SK-N-SH (cell line): Measurements from ENCODE around the gene SLC25A42. TPM values are rescaled to one million over a fixed set of nuclear protein-coding genes. Genes with fewer than 3 reads are reported as not detected.
A peak's percentile ranks its signal among the peaks of the same experiment; 100 is the strongest.

Experiments
- CTCF ChIA-PET: fragments of 300-600, 350-600 bp; formaldehyde crosslinking; extraction: SDS; loops from one replicate; lab custom pipeline; 2021; lab: Yijun Ruan, JAX
- POLR2A ChIA-PET: fragments of 350-600 bp; sonication (Branson Sonifier 250); formaldehyde crosslinking; extraction: SDS; loops from one replicate; lab custom pipeline; 2020; ENCODE audit warnings: antibody characterized with exemption, inconsistent platforms; lab: Yijun Ruan, JAX
- DNase-seq: peaks from one replicate; pipeline ENCODE4 v3.0.0; 2012
- H2AFZ ChIP-seq: fragments of 200-600 bp; sonication (generic); 2 replicates; pipeline ENCODE4 v1.8.1; 2016; ENCODE audit warnings: antibody characterized with exemption, mild to moderate bottlenecking, low read depth
- H3F3A ChIP-seq: fragments of 200-600 bp; sonication (generic); replicated peaks from 2 replicates; pipeline ENCODE3; 2016; ENCODE audit warnings: antibody characterized with exemption, mild to moderate bottlenecking; ENCODE audit not compliant: insufficient read depth
- H3K27ac ChIP-seq, 2 experiments: fragments of 200-500 bp in 1 of 2; fragments of 200-600 bp in 1 of 2; sonication (Bioruptor generic) in 1 of 2; sonication (generic), shearing (Covaris generic) in 1 of 2; 2 replicates each; pipeline versions ENCODE4 v1.5.1 to v1.6.1; 2014 to 2016; ENCODE audit warnings: low read depth in 2 of 2, inconsistent platforms in 1 of 2, low read length in 1 of 2, mild to moderate bottlenecking in 1 of 2, mixed read lengths in 1 of 2
- H3K27me3 ChIP-seq: fragments of 200-600 bp; sonication (generic), shearing (Covaris generic); 2 replicates; pipeline ENCODE4 v1.6.1; 2016; ENCODE audit warnings: mixed run types; ENCODE audit not compliant: insufficient read depth
- H3K36me3 ChIP-seq, 2 experiments: fragments of 200-500 bp in 1 of 2; fragments of 200-600 bp in 1 of 2; sonication (Bioruptor generic) in 1 of 2; sonication (generic) in 1 of 2; replicated peaks in 1 of 2; 2 replicates each; pipeline versions ENCODE3 to v1.5.1; 2014 to 2016; ENCODE audit warnings: low read length in 1 of 2, mild to moderate bottlenecking in 1 of 2; ENCODE audit not compliant: insufficient read depth in 2 of 2, control insufficient read depth in 1 of 2
- H3K4me1 ChIP-seq, 2 experiments: fragments of 200-500 bp in 1 of 2; fragments of 200-600 bp in 1 of 2; sonication (Bioruptor generic) in 1 of 2; sonication (generic), shearing (Covaris generic) in 1 of 2; 2 replicates each; pipeline versions ENCODE4 v1.5.1 to v1.6.1; 2014 to 2016; ENCODE audit warnings: low read depth in 1 of 2, low read length in 1 of 2, mixed run types in 1 of 2; ENCODE audit not compliant: insufficient read depth in 2 of 2, control insufficient read depth in 1 of 2
- H3K4me2 ChIP-seq: fragments of 200-600 bp; sonication (generic), shearing (Covaris generic); 2 replicates; pipeline ENCODE4 v1.6.1; 2017; ENCODE audit warnings: mixed run types
- H3K4me3 ChIP-seq, 2 experiments: fragments of 200-500 bp in 1 of 2; fragments of 200-600 bp in 1 of 2; sonication (Bioruptor generic) in 1 of 2; sonication (generic), shearing (Covaris generic) in 1 of 2; 2 replicates each; pipeline versions ENCODE4 v1.5.1 to v1.8.1; 2014 to 2016; ENCODE audit warnings: low read depth in 2 of 2, inconsistent platforms in 1 of 2, low read length in 1 of 2, mild to moderate bottlenecking in 1 of 2, mixed read lengths in 1 of 2, moderate library complexity in 1 of 2
- H3K79me2 ChIP-seq: fragments of 200-600 bp; sonication (generic); 2 replicates; pipeline ENCODE4 v1.8.1; 2017; ENCODE audit warnings: mild to moderate bottlenecking; ENCODE audit not compliant: insufficient read depth
- H3K9ac ChIP-seq: fragments of 200-600 bp; sonication (generic); 2 replicates; pipeline ENCODE4 v1.6.1; 2017; ENCODE audit warnings: mixed run types
- H3K9me2 ChIP-seq: fragments of 200-600 bp; sonication (generic); 2 replicates; pipeline ENCODE4 v1.6.1; 2017; ENCODE audit warnings: mixed run types
- H3K9me3 ChIP-seq: fragments of 200-600 bp; sonication (generic); 2 replicates; pipeline ENCODE4 v1.6.1; 2017; ENCODE audit warnings: mixed run types, mild to moderate bottlenecking, moderate library complexity
- H4K20me1 ChIP-seq: fragments of 200-600 bp; sonication (generic); 2 replicates; pipeline ENCODE4 v1.6.1; 2017; ENCODE audit warnings: mild to moderate bottlenecking, mixed run types; ENCODE audit not compliant: insufficient read depth
- CHD2 ChIP-seq: fragments of 150-350 bp; IDR thresholded peaks from 2 replicates; pipeline ENCODE4 v1.6.1; 2018; ENCODE audit warnings: low read length; ENCODE audit not compliant: partially characterized antibody
- CTCF ChIP-seq: fragments of 200-600 bp; sonication (generic); IDR thresholded peaks from 2 replicates; pipeline ENCODE4 v1.6.1; 2017; ENCODE audit warnings: antibody characterized with exemption, mild to moderate bottlenecking, moderate library complexity
- FOSL2 ChIP-seq: IDR thresholded peaks from 2 replicates; pipeline ENCODE4 v1.4.0; 2012; ENCODE audit warnings: low read depth, mild to moderate bottlenecking, moderate library complexity, borderline replicate concordance
- FOXJ3 ChIP-seq: sonication (generic); formaldehyde crosslinking; IDR thresholded peaks from 2 replicates; pipeline ENCODE4 v1.5.1; 2020; ENCODE audit warnings: mild to moderate bottlenecking, missing genetic modification reagents
- MAX ChIP-seq: IDR thresholded peaks from 2 replicates; pipeline ENCODE4 v1.4.0; 2012; ENCODE audit warnings: low read depth
- RXRA ChIP-seq: IDR thresholded peaks from 2 replicates; pipeline ENCODE4 v1.4.0; 2012; ENCODE audit warnings: low read depth, mild to moderate bottlenecking, borderline replicate concordance
- SMC3 ChIP-seq: IDR thresholded peaks from 2 replicates; pipeline ENCODE4 v1.6.1; 2012; ENCODE audit warnings: low read depth, low read length, improper control_type of control experiment
- TCF12 ChIP-seq: IDR thresholded peaks from 2 replicates; pipeline ENCODE4 v1.4.0; 2012
- USF1 ChIP-seq: IDR thresholded peaks from 2 replicates; pipeline ENCODE4 v1.4.0; 2012; ENCODE audit warnings: low read depth, borderline replicate concordance
- ZBTB33 ChIP-seq: IDR thresholded peaks from 2 replicates; pipeline ENCODE4 v1.4.0; 2012; ENCODE audit warnings: low read depth, borderline replicate concordance
- WGBS: methylation state at CpG from one replicate; pipeline ENCODE4 v1.1.6; 2017; ENCODE audit warnings: low lambda C conversion rate; 5-methylcytosine and 5-hydroxymethylcytosine counted together
- polyA plus RNA-seq, 3 experiments: library from polyadenylated mRNA; depleted of rRNA; stranded (reverse); fragments of >200 nt; gene quantifications; 2 replicates each; pipeline ENCODE4 v1.2.3, GENCODE V29; 2012

The SLC25A42 gene
- polyA plus RNA-seq, 1 of the 3 experiments (the other 2 are of a cell fraction), result 6.1 TPM

- Histone ChIP-seq H4K20me1 (no peaks in the 10 kb centered on the region), H2AFZ (no peak overlapping the region)
- no peak for TF ChIP-seq ZBTB33
- no peak for TF ChIP-seq FOSL2
- TF ChIP-seq CTCF, result peak; percentile 60
- no peak for TF ChIP-seq TCF12
- TF ChIP-seq SMC3, result peak; percentile 30
- TF ChIP-seq, all 33 proteins: peak for 2
- H3K4me3 ChIP-seq, result no peak overlapping the region; a peak in 1 of 4 replicates
- no peaks in the 10 kb centered on the region for H3K27me3 ChIP-seq
- H3K9me3 ChIP-seq, result no peaks in the 10 kb centered on the region
- CTCF ChIA-PET, result interaction anchor here (0.5 to 2.0 kb wide), 16 partner anchors 10 to 1143 kb away, joined by 3 to 13 read pairs (median 4); no protein-coding TSS in a partner anchor
- H3K4me1 ChIP-seq, result no peaks in the 10 kb centered on the region; a peak in 1 of 4 replicates
- H3K9ac ChIP-seq, result no peak overlapping the region
- no peak overlapping the region for H3K27ac ChIP-seq
- 85% methylated on average over 5 of the region's 9 CpGs for WGBS
- no peaks in the 10 kb centered on the region for H3K36me3 ChIP-seq
- H3F3A ChIP-seq, result no peaks in the 10 kb centered on the region
- no peaks in the 10 kb centered on the region for H3K9me2 ChIP-seq
- peak; percentile 72 for DNase-seq
- POLR2A ChIA-PET, result no interaction called here
- no peak overlapping the region for H3K4me2 ChIP-seq
- no peaks in the 10 kb centered on the region for H3K79me2 ChIP-seq
Measured at GRCh38 chr19:19115954-19116353, 52.2 kb downstream of the SLC25A42 start.

- no peak for DNase-seq
- Histone ChIP-seq H3K9ac (no peak overlapping the region), H3K4me2 (no peak overlapping the region), H3K27me3 (no peaks in the 10 kb centered on the region), H3K4me3 (no peak overlapping the region), H3F3A (no peaks in the 10 kb centered on the region), H3K4me1 (no peaks in the 10 kb centered on the region), H3K36me3 (peaks cover 0 to 4% of the 10 kb centered on the region in 2 experiments), H2AFZ (no peak overlapping the region), H3K9me2 (no peaks in the 10 kb centered on the region), H3K27ac (no peak overlapping the region), H3K79me2 (no peaks in the 10 kb centered on the region), H3K9me3 (peaks cover 4% of the 10 kb centered on the region; the same call in 1 of the 2 replicates), H4K20me1 (no peaks in the 10 kb centered on the region)
- ChIA-PET POLR2A (no interaction called here), CTCF (interaction anchor here (0.7 kb wide), 2 partner anchors 9 to 123 kb away, joined by 3 read pairs; no protein-coding TSS in a partner anchor)
- WGBS, result 95% methylated on average over 37 of the region's 39 CpGs
- no peak for TF ChIP-seq USF1
- TF ChIP-seq CHD2, result no peak
- TF ChIP-seq RXRA, result no peak
- TF ChIP-seq FOXJ3 (CRISPR knock-in tag), result no peak
- TF ChIP-seq MAX, result no peak
Measured at GRCh38 chr19:19119325-19120237, 55.8 kb downstream of the SLC25A42 start.
